Progenitor cell of endocrine pancreas (in vitro differentiated cells): ENCODE data around the gene SLC22A16. TPM values are rescaled to one million over a fixed set of nuclear protein-coding genes. Genes with fewer than 3 reads are reported as not detected.

Experiments
- DNase-seq: peaks from one replicate; pipeline ENCODE4 v3.0.0; 2021; ENCODE audit warnings: low spot score; ENCODE audit not compliant: unreplicated experiment
- H3K27ac Mint-ChIP-seq: 2 replicates; pipeline ENCODE4 v1.8.0; 2021; ENCODE audit warnings: mild to moderate bottlenecking, moderate library complexity, mixed read lengths
- H3K27me3 Mint-ChIP-seq: 2 replicates; pipeline ENCODE4 v1.8.0; 2021; ENCODE audit warnings: mixed read lengths
- H3K36me3 Mint-ChIP-seq: 2 replicates; pipeline ENCODE4 v1.8.0; 2022; ENCODE audit warnings: mixed read lengths; ENCODE audit not compliant: insufficient read depth
- H3K4me1 Mint-ChIP-seq: 2 replicates; pipeline ENCODE4 v1.8.0; 2021; ENCODE audit warnings: low read depth, mixed read lengths
- H3K4me3 Mint-ChIP-seq: 2 replicates; pipeline ENCODE4 v1.8.0; 2021; ENCODE audit warnings: low read depth, mild to moderate bottlenecking, moderate library complexity, mixed read lengths
- H3K9me3 Mint-ChIP-seq: 2 replicates; pipeline ENCODE4 v1.8.0; 2021; ENCODE audit warnings: low read depth, mixed read lengths
- CTCF ChIP-seq: fragments of 200-600 bp; sonication (generic); IDR thresholded peaks from one replicate; pipeline ENCODE4 v1.5.0; 2021; ENCODE audit warnings: antibody characterized with exemption, mild to moderate bottlenecking; ENCODE audit not compliant: unreplicated experiment
- total RNA-seq: library from RNA; stranded (reverse); gene quantifications from 2 replicates; pipeline ENCODE4 v1.2.1, GENCODE V29; 2021

SLC22A16 gene
- total RNA-seq, 1 donor from 2014 or later, result not detected

DNA sequence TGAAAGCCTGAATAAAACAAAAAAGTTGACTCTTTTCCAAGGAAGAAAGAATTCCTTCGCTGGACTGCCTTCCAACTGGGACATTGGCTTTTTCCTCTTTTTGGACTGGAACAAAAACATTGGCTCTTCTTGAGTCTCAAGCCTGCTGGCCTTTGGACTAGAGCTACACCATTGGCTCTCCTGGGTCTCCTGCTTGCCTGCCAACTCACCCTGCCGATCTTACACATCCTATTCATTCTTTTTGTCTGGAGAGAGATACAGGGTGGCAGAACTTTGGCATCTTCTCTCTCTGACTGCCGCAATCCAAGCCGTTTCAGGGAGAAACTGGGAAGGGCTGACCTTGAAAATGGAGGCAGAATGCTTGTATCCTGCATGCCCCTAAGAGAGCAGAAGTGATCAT, 81.2 kb downstream of the SLC22A16 start:
- no peaks in the 10 kb centered on the region for H3K36me3 Mint-ChIP-seq
- no peak for TF ChIP-seq CTCF
- H3K4me3 Mint-ChIP-seq, result no peak overlapping the region
- no peak for DNase-seq
- H3K27me3 Mint-ChIP-seq, result no peaks in the 10 kb centered on the region
- peaks cover 5% of the 10 kb centered on the region for H3K4me1 Mint-ChIP-seq
- no peak overlapping the region for H3K27ac Mint-ChIP-seq
- H3K9me3 Mint-ChIP-seq, result no peaks in the 10 kb centered on the region

- no peaks in the 10 kb centered on the region for H3K36me3 Mint-ChIP-seq
- H3K4me3 Mint-ChIP-seq, result no peak overlapping the region
- no peak for DNase-seq
- H3K27ac Mint-ChIP-seq, result no peak overlapping the region
- H3K9me3 Mint-ChIP-seq, result no peaks in the 10 kb centered on the region
- no peaks in the 10 kb centered on the region for H3K27me3 Mint-ChIP-seq
- peaks cover 13% of the 10 kb centered on the region for H3K4me1 Mint-ChIP-seq
- no peak for TF ChIP-seq CTCF
These were observed 82.0 kb downstream of the SLC22A16 start for GRCh38 chr6:110394409-110394808.

- Mint-ChIP-seq H3K27ac (no peak overlapping the region), H3K36me3 (no peaks in the 10 kb centered on the region), H3K9me3 (no peaks in the 10 kb centered on the region), H3K4me1 (peaks cover 24% of the 10 kb centered on the region), H3K4me3 (no peak overlapping the region), H3K27me3 (no peaks in the 10 kb centered on the region)
- DNase-seq, result no peak
- no peak for TF ChIP-seq CTCF
These were observed 83.7 kb downstream of the SLC22A16 start for GRCh38 chr6:110392727-110393126.

- no peak for DNase-seq
- H3K4me1 Mint-ChIP-seq, result peaks cover 25% of the 10 kb centered on the region
These were observed 86.0 kb downstream of the SLC22A16 start for GRCh38 chr6:110390404-110390803.

DNA sequence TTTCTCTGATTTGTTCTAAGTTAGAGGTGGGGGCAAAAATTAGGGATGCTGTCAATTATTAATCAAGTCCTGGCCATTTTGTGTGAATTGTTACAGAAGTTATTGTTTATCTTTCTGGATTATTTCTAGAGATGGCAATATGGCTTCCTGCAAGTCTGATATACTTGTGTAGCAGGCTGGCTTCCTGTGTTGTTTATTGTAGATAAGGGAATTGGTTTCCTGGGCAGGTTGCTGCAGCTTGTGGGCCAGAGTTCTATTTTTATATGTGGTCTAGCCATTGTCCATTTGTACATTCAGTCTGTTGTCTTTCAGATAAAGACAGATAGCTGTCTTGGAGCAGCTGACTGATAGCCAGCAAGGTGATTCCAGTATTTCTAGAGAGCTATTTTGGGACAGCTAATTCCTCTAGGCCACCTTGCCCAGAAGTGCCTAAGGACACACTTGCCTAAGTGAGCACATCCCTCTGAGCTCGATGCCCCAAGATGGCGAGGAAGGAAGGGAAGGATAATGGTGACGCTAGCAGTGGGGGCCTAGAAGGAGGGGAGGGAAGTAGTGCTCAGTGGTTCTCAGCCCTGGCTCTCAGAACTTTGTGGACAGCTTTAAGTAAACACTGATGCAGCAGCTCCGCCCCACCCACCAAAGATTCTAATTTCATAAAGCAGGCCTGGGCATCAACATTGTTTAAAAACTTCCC, 86.6 kb downstream of the SLC22A16 start:
- DNase-seq, result no peak
- H3K9me3 Mint-ChIP-seq, result no peaks in the 10 kb centered on the region
- peaks cover 25% of the 10 kb centered on the region for H3K4me1 Mint-ChIP-seq
- no peaks in the 10 kb centered on the region for H3K36me3 Mint-ChIP-seq
- H3K27me3 Mint-ChIP-seq, result no peaks in the 10 kb centered on the region
- no peak overlapping the region for H3K4me3 Mint-ChIP-seq
- TF ChIP-seq CTCF, result no peak
- peak overlapping the region; percentile 80 for H3K27ac Mint-ChIP-seq

More at GRCh38 chr6:110390404-110390803, 86.0 kb downstream of the SLC22A16 start:
- Mint-ChIP-seq H3K4me3 (no peak overlapping the region), H3K9me3 (no peaks in the 10 kb centered on the region), H3K36me3 (no peaks in the 10 kb centered on the region), H3K27ac (no peak overlapping the region), H3K27me3 (no peaks in the 10 kb centered on the region)
- no peak for TF ChIP-seq CTCF
